Thyroid gland (tissue), 4 donors: ENCODE data around the gene INPP5A. TPM values are rescaled to one million over a fixed set of nuclear protein-coding genes. Genes with fewer than 3 reads are reported as not detected.

Experiments used
- DNase-seq, 2 donors: peaks; one replicate each; pipeline ENCODE4 v3.0.0-alpha.2; 2019
- H3K27ac ChIP-seq, 3 donors: fragments of 200-600 bp; sonication (generic); 1 replicate in 2 of 3; 2 replicates in 1 of 3; pipeline ENCODE4 v1.5.1; 2016 to 2019; ENCODE audit warnings: mild to moderate bottlenecking in 1 of 3, moderate library complexity in 1 of 3
- H3K27me3 ChIP-seq: fragments of 200-600 bp; sonication (generic); one replicate; pipeline ENCODE4 v1.5.1; 2019
- H3K36me3 ChIP-seq, 2 donors: fragments of 200-600 bp; sonication (generic); one replicate each; pipeline ENCODE4 v1.5.1; 2016 to 2019
- H3K4me1 ChIP-seq, 2 donors: fragments of 200-600 bp; sonication (generic); one replicate each; pipeline ENCODE4 v1.5.1; 2017 to 2019
- H3K4me3 ChIP-seq, 3 donors: fragments of 200-600 bp; sonication (generic); replicated peaks in 1 of 3; 1 replicate in 2 of 3; 2 replicates in 1 of 3; pipeline ENCODE4 v1.5.1; 2016; ENCODE audit warnings: mild to moderate bottlenecking in 1 of 3
- H3K9me3 ChIP-seq: fragments of 200-600 bp; sonication (generic); one replicate; pipeline ENCODE4 v1.5.1; 2017
- POLR2A ChIP-seq, 2 donors: fragments of 450-650 bp; IDR thresholded peaks; one replicate each; pipeline ENCODE4 v1.6.1; 2017; ENCODE audit warnings: antibody characterized with exemption in 2 of 2, mild to moderate bottlenecking in 2 of 2, moderate library complexity in 1 of 2
- WGBS, 2 donors: methylation state at CpG; one replicate each; pipeline ENCODE4 v1.1.5; 2017; 5-methylcytosine and 5-hydroxymethylcytosine counted together
- intact Hi-C: fragments of 100-400 bp; cut with DNase I; formaldehyde crosslinking; loops from one replicate; pipeline ENCODE4 v1.15.1; 2023
- total RNA-seq, 4 donors: library from RNA; depleted of rRNA; stranded (reverse); fragments of >200 nt; gene quantifications; one replicate each; pipeline ENCODE4 v1.2.3, GENCODE V29; 2016
- TF ChIP-seq, protein P1 (sequence below), 6 experiments: fragments of 200-600 bp in 3 of 6; fragments of 450-650 bp in 3 of 6; sonication (generic) in 3 of 6; IDR thresholded peaks; one replicate each; pipeline ENCODE4 v1.5.1; 2016 to 2019; ENCODE audit warnings: antibody characterized with exemption in 6 of 6, mild to moderate bottlenecking in 2 of 6, inconsistent platforms in 1 of 6, moderate library complexity in 1 of 6

The INPP5A gene
- total RNA-seq, 4 donors from 2014 or later: 30.4 to 75.8 (median 41.1) TPM

DNA sequence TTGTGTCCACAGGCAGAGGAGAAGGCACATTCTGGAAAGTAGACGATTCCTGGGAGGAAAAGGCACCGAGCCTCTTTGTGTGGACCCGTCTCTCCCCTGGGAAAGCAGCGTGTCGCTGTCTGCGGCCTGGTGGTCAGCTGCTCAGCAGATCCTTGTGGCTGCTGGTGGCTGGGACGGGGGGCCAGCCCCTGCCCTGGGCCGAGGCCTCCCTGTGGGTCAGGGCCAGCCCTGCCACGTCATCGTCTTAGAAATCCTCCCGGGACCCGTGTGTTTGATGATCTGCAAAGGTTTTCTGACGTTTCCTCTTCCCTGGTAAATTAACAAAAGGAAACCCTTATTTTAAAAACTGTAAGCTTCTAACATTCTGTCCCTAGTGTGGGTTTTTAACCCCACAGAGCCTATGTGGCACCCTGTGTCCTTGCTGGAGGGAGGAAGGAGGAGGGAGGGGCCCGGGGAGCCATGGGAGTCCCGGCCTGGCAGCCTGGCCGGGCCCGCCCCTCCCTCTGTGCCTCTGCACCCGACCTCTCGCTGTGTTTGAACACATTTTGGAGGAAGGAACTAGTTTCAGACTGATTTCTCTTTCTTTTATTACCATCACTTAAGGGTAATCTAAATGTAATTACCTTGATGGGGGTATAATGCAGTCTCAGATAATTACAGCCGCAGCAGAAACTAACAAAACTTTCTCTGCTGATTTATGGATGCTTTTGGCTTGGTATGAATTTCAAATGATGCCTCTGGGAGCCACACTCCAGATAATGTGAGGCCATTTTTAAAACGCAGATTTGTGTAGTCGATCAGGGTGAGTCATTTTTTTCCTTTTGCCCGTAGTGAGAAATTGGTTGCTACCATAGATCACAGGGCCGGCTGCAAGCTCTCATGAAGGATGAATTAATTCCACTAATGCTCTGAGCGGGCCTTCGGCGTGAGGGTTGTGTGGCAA lies 162.8 kb downstream of the INPP5A start:
- Histone ChIP-seq H3K27me3 (no peaks in the 10 kb centered on the region), H3K4me3 (no peak overlapping the region), H3K27ac (no peak overlapping the region), H3K36me3 (no peaks in the 10 kb centered on the region), H3K4me1 (no peaks in the 10 kb centered on the region), H3K9me3 (no peaks in the 10 kb centered on the region)
- intact Hi-C loops: no loop called here
- no peak for DNase-seq
- 78 to 82% methylated on average over 21 to 27 of the region's 27 CpGs for WGBS, 2 donors
- no peak for TF ChIP-seq POLR2A (IDR thresholded peaks at IDR 0.05)
- TF ChIP-seq, protein P1, sequence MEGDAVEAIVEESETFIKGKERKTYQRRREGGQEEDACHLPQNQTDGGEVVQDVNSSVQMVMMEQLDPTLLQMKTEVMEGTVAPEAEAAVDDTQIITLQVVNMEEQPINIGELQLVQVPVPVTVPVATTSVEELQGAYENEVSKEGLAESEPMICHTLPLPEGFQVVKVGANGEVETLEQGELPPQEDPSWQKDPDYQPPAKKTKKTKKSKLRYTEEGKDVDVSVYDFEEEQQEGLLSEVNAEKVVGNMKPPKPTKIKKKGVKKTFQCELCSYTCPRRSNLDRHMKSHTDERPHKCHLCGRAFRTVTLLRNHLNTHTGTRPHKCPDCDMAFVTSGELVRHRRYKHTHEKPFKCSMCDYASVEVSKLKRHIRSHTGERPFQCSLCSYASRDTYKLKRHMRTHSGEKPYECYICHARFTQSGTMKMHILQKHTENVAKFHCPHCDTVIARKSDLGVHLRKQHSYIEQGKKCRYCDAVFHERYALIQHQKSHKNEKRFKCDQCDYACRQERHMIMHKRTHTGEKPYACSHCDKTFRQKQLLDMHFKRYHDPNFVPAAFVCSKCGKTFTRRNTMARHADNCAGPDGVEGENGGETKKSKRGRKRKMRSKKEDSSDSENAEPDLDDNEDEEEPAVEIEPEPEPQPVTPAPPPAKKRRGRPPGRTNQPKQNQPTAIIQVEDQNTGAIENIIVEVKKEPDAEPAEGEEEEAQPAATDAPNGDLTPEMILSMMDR (IDR thresholded peaks at IDR 0.05): no peak

DNA sequence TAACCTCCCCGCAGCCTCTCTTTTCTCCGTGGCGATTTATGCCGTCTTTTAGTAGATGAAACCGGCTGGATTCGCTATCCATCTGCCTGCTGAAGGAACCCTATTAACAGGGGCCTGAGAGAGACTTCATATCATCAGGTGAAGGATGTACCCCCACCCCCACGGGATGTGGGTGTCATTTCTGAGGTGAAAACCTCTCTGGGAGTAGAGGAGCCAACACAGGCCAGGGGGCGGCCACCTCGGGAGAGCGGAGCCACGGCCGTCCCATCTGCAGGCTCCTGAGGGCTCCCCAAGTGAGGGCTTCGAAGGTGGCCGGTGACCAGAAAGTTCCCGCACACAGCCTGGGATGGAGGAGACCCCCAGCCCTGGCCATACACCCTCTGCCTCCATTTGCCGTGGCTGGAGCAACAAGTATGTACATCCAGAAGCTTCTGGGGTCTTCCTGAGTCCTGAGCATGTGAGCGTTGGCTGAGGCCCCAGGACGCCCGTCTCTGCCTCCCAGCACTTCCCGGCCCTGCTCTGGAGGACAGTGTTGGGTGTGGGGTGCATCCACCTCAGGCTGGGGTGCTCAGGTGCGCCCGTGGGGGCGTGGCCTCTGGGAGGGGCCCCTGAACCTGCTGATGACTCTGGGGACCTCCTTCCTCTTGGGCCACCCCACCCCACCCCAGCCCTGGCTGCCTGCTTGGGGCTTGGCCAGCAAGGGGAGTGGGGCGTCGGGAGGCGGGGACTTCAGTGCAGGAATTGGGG lies 163.7 kb downstream of the INPP5A start:
- Histone ChIP-seq H3K9me3 (no peaks in the 10 kb centered on the region), H3K27me3 (no peaks in the 10 kb centered on the region), H3K4me3 (no peak overlapping the region), H3K36me3 (no peaks in the 10 kb centered on the region), H3K4me1 (no peaks in the 10 kb centered on the region), H3K27ac (no peak overlapping the region)
- TF ChIP-seq, protein P1 (IDR thresholded peaks at IDR 0.05): no peak
- no peak for TF ChIP-seq POLR2A (IDR thresholded peaks at IDR 0.05)
- intact Hi-C loops: no loop called here
- WGBS, 2 donors: 96% methylated on average over 11 to 17 of the region's 26 CpGs
- DNase-seq: no peak

DNA sequence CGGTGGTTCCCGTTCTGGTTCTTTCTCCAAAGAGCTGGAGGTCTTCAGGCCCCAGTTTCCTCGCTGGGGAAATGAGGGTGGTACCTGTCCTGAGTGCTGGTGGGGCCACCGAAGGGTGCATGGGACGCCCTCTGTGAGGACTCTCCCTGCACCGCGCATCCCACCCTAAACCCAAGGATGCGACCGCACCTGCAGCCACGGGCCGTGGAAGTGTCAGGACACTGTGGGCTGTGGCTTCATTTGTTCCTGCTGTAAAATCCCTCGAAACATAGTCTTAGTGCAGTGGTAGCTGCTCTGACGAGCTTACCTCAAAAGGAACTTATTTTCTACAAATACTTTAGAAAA lies 164.2 kb downstream of the INPP5A start:
- H3K27ac ChIP-seq: no peak overlapping the region
- WGBS, 2 donors: 89 to 97% methylated on average over 11 to 13 of the region's 13 CpGs
- no peak overlapping the region for H3K4me3 ChIP-seq
- TF ChIP-seq, protein P1 (IDR thresholded peaks at IDR 0.05): no peak
- no peak for TF ChIP-seq POLR2A (IDR thresholded peaks at IDR 0.05)
- no peaks in the 10 kb centered on the region for H3K36me3 ChIP-seq
- H3K9me3 ChIP-seq: no peaks in the 10 kb centered on the region
- no peaks in the 10 kb centered on the region for H3K4me1 ChIP-seq
- DNase-seq: no peak
- intact Hi-C loops: no loop called here
- no peaks in the 10 kb centered on the region for H3K27me3 ChIP-seq

DNA sequence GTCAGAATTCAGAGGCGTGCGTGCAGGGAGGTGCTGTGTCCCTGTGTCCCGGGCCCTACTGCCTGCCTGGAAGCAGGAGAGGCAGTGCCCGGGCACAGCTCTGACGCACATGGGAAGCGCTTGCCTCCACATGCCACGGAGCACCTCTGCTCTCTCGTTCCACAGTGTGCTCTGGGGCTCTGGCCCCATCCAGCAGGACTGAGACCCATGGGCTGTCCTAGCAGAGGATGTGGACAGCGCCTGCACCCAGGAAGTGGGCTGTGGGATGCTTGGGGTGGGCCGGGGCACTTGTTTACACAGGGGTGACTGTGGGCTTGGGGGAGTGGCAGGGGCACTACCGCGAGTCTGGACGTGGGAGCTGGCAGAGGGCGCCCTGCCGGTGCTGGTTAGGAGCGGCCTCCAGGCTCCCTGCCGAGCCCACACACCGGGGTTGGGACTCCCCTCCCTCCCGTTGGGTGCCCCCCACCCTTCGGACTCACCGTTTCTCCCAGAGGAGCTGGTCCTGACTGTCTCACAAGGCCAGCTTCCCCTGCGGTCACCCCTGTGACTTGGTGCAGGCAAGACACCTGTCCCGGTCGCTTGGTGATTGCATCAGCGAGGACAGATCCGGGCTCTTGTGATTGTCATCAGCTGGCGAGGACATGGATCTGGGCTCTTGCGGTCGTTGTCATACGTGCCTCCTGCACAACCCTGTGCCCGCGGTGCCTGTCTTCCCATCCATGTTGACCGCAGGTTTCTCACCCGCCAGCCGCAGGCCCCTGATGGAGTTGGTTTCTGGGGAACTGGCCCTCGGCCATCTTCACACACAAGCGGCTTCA lies 165.2 kb downstream of the INPP5A start:
- Histone ChIP-seq H3K27ac (no peak overlapping the region), H3K4me3 (no peak overlapping the region), H3K27me3 (no peaks in the 10 kb centered on the region), H3K4me1 (no peaks in the 10 kb centered on the region), H3K36me3 (no peaks in the 10 kb centered on the region), H3K9me3 (no peaks in the 10 kb centered on the region)
- WGBS, 2 donors: 95% methylated on average over 18 to 20 of the region's 37 CpGs
- no peak for TF ChIP-seq POLR2A (IDR thresholded peaks at IDR 0.05)
- TF ChIP-seq, protein P1 (IDR thresholded peaks at IDR 0.05): no peak
- intact Hi-C loops: no loop called here
- no peak for DNase-seq
